ENCODE data around the gene PLB1.
A peak's percentile ranks its signal among the peaks of the same experiment; 100 is the strongest.

The PLB1 gene

GRCh38 chr2:28631514-28632206 lies 135.8 kb downstream of the PLB1 start:
- DNase-seq = no peak

GRCh38 chr2:28632791-28633190 lies 136.9 kb downstream of the PLB1 start:
- DNase-seq = no peak

- DNase-seq = no peak
Observed at GRCh38 chr2:28633204-28633603, 137.3 kb downstream of the PLB1 start.

GRCh38 chr2:28633746-28634145 lies 137.9 kb downstream of the PLB1 start:
- DNase-seq = no peak

GRCh38 chr2:28635191-28635611 lies 139.3 kb downstream of the PLB1 start:
- no peak for DNase-seq

GRCh38 chr2:28636491-28636890 lies 140.6 kb downstream of the PLB1 start:
- DNase-seq = no peak

GRCh38 chr2:28637066-28638047 lies 141.5 kb downstream of the PLB1 start:
- DNase-seq = no peak

- DNase-seq = no peak
Observed at GRCh38 chr2:28638102-28638501, 142.2 kb downstream of the PLB1 start.

- DNase-seq = no peak
Observed at GRCh38 chr2:28639092-28639691, 143.3 kb downstream of the PLB1 start.

GRCh38 chr2:28639836-28640235 lies 144.0 kb downstream of the PLB1 start:
- no peak for DNase-seq

- no peak for DNase-seq
Observed at GRCh38 chr2:28640260-28640907, 144.5 kb downstream of the PLB1 start.

- DNase-seq = no peak
Observed at GRCh38 chr2:28640908-28641300, 145.0 kb downstream of the PLB1 start.

GRCh38 chr2:28642796-28643195 lies 146.9 kb downstream of the PLB1 start:
- DNase-seq = no peak

- no peak for DNase-seq
Observed at GRCh38 chr2:28643327-28643726, 147.5 kb downstream of the PLB1 start.

GRCh38 chr2:28643911-28644334 lies 148.1 kb downstream of the PLB1 start:
- no peak for DNase-seq

GRCh38 chr2:28644760-28645159 lies 148.9 kb downstream of the PLB1 start:
- DNase-seq = no peak

GRCh38 chr2:28645553-28645952 lies 149.7 kb downstream of the PLB1 start:
- no peak for DNase-seq

GRCh38 chr2:28647682-28648081 lies 151.8 kb downstream of the PLB1 start:
- no peak for DNase-seq

- peak in 1 of 2 donors; percentile 7 for DNase-seq
Observed at GRCh38 chr2:28648147-28648546, 152.3 kb downstream of the PLB1 start.

- DNase-seq = no peak
Observed at GRCh38 chr2:28648671-28649395, 153.0 kb downstream of the PLB1 start.

- no peak for DNase-seq
Observed at GRCh38 chr2:28649481-28650265, 153.8 kb downstream of the PLB1 start.

- DNase-seq = no peak
Observed at GRCh38 chr2:28650266-28650584, 154.4 kb downstream of the PLB1 start.

Measured in CD4-positive, alpha-beta T cell treated with Interleukin-1 beta for 1 hour (primary cell).